ENCODE measurements around the gene KRT80. TPM values are rescaled to one million over a fixed set of nuclear protein-coding genes. Genes with fewer than 3 reads are reported as not detected.

KRT80 gene
- total and polyA plus RNA-seq, 2 of the 13 experiments (the other 11 are each of a cell fraction or from before 2014, with no cell fraction given) = 0.27 to 0.53 TPM

- TF ChIP-seq HNF1A (IDR thresholded peaks at IDR 0.05; ENCODE audit: low read depth) = no peak
- TF ChIP-seq HNF1A (CRISPR knock-in tag; IDR thresholded peaks at IDR 0.05; ENCODE audit: borderline replicate concordance) = no peak
- TF ChIP-seq TP53 (CRISPR knock-in tag; conservative IDR thresholded peaks at IDR 0.05) = no peak
- TF ChIP-seq ZNF850 (CRISPR knock-in tag; conservative IDR thresholded peaks at IDR 0.05) = no peak
- no peak for TF ChIP-seq IRF1 (CRISPR knock-in tag; IDR thresholded peaks at IDR 0.05; ENCODE audit: low read depth)
- TF ChIP-seq ETS1 (CRISPR knock-in tag; IDR thresholded peaks at IDR 0.05) = no peak
- TF ChIP-seq DR1 (CRISPR knock-in tag; IDR thresholded peaks at IDR 0.05) = no peak
- no peak for TF ChIP-seq CENPBD1 (CRISPR knock-in tag; IDR thresholded peaks at IDR 0.05; ENCODE audit: borderline replicate concordance, low read depth)
- TF ChIP-seq ZC3H4 (CRISPR knock-in tag; IDR thresholded peaks at IDR 0.05; ENCODE audit: borderline replicate concordance) = no peak
Measured at GRCh38 chr12:52172956-52173355, 18.9 kb downstream of the KRT80 start (continued).
